GM12892 (cell line): Measurements from ENCODE around the gene SDR42E2.

Experiments used
- POLR2A ChIP-seq: IDR thresholded peaks from 2 replicates; pipeline ENCODE4 v1.6.1; 2011; ENCODE audit warnings: low read depth, low read length, control low read depth
- TAF1 ChIP-seq: IDR thresholded peaks from 2 replicates; pipeline ENCODE4 v1.6.1; 2011; ENCODE audit warnings: low read depth, mild to moderate bottlenecking, control low read depth, low read length, borderline replicate concordance

- TF ChIP-seq TAF1 = no peak
- no peak for TF ChIP-seq POLR2A
These were observed 9.6 kb downstream of the SDR42E2 start for GRCh38 chr16:22171953-22172352.
